GM19372 (cell line): ENCODE measurements around the gene OR2M3.
"Not testable (repeated sequence)": the region's sequence is repeated elsewhere in the genome, so short reads cannot be mapped to it uniquely, and the experiment has no call there.

ENCODE experiments used
- ATAC-seq: cut with Tn5 transposase; IDR thresholded peaks from one replicate; pipeline ENCODE4 v1.9.1; 2021; ENCODE audit warnings: mild to moderate bottlenecking, low read depth, moderate library complexity; ENCODE audit not compliant: unreplicated experiment

The OR2M3 gene, protein sequence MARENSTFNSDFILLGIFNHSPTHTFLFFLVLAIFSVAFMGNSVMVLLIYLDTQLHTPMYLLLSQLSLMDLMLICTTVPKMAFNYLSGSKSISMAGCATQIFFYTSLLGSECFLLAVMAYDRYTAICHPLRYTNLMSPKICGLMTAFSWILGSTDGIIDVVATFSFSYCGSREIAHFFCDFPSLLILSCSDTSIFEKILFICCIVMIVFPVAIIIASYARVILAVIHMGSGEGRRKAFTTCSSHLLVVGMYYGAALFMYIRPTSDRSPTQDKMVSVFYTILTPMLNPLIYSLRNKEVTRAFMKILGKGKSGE

DNA sequence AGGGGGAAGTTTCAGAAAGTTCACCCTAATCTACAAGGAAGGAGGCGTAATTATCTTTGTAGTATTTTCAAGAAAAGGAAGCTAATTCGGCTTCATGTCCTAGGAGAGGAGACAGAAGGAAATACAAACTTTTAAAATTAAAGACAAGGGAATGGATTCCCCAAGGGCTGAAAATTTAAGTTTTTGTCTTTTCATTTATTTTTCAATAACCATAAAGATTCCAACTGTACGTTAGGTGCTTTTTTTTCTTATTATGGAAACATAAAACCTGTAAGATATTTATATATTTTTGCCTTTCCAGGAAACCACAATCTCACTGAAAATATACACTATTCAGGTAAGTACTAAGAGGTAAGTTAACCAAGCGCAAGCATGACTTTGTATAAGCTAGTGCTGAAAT lies at the start of gene OR2M3:
OR2M3 (plus strand) TSS at position 301 of the 400 bp plus-strand sequence. CDS start 5,803 bp downstream, outside the sequence.
- ATAC-seq, result no peak

DNA sequence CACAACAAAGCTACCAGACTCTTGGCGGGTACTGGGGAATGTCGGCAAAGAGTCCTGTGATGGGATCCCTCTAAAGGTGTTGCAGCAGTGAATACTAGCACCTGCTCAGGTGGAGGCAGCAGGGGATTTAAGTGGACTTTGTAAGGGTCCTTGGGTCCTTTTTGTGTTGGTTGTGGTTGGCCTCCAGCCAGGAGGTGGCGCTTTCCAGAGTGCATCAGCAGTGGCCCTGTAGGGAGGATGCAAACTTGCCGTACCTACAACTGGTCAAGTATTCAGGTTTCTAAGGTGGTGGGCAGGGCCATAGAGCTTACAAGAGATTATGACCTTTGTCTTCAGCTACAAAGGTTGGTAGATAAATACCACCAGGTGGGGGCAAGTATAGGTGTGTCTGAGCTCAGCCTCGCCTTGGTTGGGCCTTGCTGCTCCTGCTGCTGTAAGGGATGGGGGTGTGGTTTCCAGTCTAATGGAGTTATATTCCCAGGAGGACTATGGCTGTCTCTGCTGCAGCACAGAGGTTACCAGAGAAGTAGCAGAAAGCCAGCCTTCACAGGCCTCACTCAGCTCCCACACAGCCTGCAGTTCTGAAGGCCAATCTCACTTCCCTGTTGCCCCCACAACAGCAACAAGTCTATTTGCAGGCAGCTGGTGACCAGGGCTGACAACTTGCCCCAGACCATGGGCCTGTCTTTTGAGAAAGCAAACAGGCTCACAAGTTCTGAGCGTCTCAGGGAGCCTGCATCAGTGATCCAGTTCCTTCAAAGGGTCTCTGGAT lies 44.8 kb upstream of the OR2M3 start:
- ATAC-seq, result no peak

DNA sequence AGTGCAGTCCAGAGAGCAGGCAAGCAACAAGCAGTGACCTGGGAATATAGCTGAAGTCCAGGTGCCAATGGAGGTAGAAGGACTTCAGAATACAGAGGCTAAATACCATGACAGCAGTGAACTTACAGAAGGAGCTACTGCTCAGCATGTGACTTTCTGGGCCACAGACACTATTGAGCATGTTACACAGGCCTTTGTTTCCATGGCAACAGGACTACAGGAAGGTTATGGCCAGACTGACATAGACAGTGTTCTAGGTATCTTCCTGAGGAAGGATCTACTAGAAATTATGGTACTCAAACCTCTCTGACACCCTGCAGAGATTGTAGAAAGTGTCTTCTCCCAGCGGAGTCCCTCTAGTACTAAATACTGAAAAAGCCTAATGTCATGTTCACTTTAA lies 41.1 kb upstream of the OR2M3 start:
- ATAC-seq, result no peak

DNA sequence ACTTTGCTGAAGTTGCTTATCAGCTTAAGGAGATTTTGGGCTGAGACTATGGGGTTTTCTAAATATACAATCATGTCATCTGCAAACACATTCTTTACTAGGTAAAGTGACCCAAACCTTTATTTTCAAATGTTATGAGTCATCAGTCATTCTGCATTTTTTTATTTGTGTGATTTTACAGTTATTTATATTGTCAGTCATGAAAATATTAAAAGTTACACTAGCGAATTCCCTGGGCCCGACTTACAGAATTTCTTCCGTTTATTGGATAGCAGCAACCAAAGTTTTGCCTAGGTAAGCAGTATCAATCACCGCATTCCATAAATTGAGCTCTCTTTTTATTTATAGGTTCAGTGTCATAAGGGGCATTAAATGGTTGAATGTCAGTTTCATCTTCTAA lies 38.3 kb upstream of the OR2M3 start:
- no peak for ATAC-seq

DNA sequence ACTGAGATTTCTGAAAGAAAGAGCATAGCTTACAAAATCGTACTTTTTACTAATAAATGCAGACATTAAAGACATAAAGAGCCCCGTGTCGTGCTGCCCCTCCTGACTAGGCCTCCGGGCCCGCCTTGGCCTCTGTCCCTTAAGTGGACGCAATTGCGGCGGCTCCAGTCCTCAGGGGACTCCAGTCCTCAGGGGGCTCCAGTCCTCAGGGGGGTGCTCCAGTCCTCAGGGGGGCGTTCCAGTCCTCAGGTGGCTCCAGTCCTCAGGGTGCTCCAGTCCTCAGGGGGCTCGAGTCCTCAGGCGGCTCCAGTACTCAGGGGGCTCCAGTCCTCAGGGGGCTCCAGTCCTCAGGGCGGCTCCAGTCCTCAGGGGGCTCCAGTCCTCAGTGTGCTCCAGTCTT lies 33.0 kb upstream of the OR2M3 start:
- ATAC-seq, result no peak

DNA sequence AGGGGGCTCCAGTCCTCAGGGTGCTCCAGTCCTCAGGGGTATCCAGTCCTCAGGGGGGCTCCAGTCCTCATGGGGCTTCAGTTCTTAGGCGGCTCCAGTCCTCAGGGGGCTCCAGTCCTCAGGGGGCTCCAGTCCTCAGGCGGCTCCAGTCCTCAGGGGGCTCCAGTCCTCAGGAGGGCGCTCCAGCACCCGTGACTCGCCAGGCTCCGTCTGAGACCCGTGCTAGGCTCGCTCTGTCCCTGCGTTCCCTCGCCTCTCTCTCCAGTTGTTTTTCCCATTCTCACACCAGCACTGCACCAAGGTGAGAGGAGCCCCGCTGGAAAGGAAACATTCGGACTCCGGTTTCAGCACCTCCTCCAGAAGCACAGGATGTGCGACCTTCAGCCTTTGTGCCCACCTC lies 31.9 kb upstream of the OR2M3 start:
- no peak for ATAC-seq

DNA sequence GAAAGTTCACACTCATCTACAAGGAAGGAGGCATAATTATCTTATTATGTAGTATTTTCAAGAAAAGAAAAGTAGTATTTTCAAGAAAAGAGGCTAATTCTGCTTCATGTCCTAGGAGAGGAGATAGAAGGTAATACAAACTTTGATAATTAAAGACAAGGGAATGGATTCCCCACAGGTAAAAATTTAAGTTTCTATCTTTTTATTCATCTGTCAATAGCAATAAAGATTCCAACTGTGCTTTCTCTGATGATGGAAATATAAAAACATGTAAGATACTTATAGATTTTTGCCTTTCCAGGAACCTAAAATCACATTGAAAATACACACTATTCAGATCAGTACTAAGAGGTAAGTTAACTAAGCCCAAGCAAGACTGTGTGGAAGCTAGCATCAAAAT lies 22.5 kb upstream of the OR2M3 start, which contains the start of gene OR2M2:
OR2M2 (plus strand) TSS at position 301 of the 400 bp plus-strand sequence. CDS start 5,165 bp downstream, outside the sequence.
- ATAC-seq, result no peak

DNA sequence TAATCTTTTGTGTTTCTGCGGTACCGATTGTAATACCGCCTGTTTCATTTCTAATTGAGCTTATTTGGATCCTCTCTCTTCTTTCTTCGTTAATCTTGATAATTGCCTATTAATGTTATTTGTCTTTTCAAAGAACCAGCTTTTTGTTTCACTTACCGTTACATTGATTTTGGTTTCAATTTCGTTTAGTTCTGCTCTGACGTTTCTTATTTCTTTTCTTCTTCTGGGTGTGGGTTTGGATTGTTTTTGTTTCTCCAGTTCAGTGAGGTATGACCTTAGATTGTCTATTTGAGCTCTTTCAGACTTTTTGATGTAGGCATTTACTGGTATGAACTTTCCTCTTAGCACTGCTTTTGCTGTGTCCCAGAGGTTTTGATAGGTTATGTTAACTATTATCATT lies 13.1 kb upstream of the OR2M3 start:
- no peak for ATAC-seq

DNA sequence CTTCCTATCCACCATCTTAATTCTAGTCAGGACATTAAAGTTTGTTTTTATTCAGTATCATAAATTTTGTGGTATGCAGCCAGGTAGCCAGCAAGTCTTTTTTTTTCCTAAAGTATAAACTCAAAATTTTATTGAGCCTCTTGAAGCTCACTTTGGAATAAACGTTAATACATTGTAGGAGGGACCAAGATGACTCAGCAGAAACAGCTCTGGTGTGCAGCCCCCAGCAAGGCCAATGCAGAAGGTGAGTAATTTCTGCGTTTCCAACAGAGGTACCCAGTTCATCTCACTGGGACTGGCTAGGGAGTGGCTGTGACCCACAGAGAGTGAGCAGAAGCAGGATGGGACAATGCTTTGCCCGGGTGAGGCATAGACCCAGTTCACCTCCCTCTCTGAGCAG lies 9.7 kb upstream of the OR2M3 start:
- ATAC-seq, result no peak

DNA sequence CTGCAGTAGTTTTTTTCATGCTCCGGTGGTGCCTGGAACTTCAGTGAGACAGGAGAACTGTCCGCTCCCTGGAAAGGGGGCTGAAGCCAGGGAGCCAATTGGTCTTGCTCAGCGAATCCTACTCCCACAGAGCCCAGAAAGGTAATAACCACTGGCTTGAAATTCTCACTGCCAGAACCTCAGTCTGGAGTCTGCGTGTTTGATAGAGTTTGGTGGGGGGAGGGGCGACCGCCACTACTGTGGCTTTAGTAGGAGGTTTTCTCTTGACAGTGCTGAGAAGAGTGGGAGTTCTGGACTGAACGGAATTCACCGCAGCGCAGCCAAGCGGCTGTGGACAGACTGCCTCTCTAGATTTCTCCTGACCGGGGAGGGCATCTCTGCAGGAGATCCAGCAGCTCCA lies 8.0 kb upstream of the OR2M3 start:
- no peak for ATAC-seq

DNA sequence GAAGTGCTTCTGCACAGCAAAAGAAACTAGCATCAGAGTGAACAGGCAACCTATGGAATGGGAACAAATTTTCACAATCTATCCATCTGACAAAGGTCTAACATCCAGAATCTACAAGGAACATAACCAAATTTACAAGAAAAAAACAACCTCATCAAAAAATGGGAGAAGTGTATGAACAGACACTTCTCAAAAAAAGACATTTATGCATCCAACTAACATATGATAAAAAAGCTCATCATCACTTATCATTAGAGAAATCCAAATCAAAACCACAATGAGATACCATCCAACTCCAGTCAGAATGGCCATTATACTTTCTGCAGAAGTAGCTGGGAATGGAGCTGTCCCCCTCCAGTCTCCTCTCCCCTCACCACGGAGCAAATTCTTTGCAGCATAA lies 2.9 kb upstream of the OR2M3 start:
- ATAC-seq, result no peak

DNA sequence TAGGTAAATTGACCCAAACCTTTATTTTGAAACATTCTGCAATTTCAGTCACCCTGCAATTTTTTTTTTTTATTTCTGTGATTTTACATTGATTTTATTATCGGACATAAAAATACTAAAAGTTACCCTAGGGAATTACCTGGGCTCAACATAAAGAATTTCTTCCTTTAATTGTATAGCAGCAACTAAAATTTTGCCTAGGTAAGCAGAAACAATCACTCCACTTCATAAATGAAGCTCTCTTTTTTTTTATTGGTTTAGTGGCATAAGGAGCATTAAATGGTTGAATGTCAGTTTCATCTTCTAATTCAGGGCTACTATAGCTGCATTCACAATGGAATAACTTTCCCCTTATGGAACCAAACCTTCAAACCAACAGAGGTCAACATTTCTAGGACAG lies 18.8 kb downstream of the OR2M3 start:
- no peak for ATAC-seq

DNA sequence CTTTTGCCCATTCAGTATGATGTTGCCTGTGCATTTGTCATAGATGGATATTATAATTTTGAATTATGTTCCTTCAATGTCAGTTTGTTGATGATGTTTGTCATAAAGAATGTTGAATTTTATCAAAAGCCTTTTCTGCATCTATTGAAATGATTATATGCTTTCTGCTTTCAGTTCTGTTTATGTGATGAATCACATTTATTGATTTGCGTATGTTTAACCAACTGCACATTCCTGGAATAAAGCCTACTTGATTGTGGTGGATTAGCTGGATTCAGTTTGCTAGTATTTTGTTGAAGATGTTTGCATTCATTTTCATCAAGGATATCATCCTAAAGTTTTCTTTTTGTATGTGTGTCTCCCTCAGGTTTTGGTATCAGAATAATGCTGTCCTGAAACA lies 28.5 kb downstream of the OR2M3 start:
- no peak for ATAC-seq

DNA sequence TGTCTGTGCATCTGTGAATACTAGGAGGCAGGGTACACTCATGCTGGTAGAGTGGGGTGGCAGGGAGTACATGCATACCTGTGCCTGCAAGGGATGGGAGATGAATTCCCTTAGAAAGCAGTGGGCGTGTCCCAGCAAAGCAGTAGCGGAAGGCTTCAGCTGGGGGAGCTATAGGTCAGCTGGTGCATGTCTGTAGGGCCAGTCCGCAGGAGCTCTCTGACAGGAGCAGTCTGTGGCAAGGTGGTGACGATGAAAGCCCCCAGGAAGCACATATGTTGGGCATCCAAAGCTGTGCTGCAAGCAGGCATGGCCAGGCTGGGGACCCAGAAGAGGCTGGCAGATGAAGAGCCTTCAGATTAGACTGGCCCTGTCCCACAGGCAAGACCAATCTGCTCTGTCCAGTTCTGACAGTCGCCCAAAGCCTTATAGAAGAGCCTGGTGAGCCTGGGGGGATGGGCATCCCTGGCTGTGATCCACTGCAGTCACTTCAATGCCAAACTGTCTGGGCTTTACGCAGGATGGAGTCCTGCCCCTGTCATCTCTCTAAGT lies 32.4 kb downstream of the OR2M3 start:
- ATAC-seq, result no peak

DNA sequence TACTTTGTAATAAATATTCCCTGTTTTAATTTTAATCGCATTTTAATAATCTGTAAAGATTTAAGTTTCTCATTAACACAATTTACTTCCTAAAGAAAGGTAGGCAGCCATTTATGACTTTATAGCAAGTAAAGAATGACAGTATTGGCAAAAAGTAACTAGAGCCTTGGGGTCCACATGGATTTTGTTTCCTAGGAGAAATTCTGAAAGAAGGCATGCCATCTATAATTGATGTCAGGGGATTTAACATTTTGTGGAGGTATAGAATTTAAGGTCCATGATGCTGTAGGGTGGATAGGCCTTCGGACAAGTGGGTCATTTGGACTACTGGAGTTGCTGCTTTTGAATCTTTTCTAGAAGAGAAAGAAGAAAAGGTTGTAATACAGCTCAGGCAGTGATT lies 34.1 kb downstream of the OR2M3 start, which contains the start of gene OR2M4:
OR2M4 (plus strand) TSS at position 301 of the 400 bp plus-strand sequence. CDS start 7,512 bp downstream, outside the sequence.
- ATAC-seq, result no peak

DNA sequence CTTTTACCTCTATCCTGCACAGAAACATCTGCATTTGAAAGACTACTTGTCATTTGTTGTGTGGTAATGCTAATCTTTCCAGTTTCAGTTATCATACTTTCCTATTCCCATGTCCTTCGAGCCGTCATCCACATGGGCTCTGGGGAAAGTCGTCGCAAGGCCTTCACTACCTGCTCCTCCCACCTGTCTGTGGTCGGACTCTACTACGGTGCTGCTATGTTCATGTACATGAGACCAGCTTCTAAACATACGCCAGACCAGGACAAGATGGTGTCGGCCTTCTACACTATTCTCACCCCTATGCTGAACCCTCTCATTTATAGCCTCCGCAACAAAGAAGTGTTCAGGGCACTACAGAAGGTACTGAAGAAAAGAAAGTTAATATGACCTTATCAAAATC lies 42.4 kb downstream of the OR2M3 start:
- no peak for ATAC-seq

DNA sequence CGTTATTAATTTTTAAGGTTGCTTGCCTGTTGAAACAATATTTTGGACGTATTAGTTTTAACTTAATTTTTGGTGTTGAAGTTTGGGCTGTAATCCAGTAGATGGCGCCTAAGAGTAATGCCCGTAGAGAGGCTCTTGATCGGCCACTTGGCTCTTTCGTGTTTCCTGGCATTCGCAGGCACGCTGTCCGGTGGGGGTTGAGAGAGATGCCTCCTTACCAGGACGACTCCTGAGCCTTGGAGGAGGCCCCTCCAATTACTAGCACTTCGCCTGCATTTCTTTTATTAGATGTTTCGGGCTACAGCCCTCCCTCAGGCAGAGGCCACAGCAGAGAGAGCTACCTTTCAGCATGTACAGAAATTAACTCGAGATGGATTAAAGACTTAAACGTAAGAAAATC lies 46.1 kb downstream of the OR2M3 start:
- peak; percentile 81 for ATAC-seq

DNA sequence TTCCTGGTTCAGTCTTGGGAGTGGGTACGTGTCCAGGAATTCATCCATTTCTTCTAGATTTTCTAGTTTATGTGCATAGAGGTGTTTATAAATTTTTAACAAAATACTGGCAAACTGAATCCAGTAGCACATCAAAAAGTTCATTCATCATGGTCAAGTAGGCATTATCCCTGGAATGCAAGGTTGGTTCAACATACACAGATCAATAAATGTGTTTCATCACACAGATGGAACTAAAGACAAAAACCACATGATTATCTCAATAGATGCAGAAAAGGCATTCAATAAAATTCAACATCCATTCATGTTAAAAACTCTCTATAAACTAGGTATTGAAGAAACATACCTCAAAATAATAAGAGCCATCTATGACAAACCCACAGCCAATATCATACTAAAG lies 62.2 kb downstream of the OR2M3 start:
- ATAC-seq, result not testable (repeated sequence)
